T-helper 2 cell treated with Interferon-gamma antibody and Interleukin-4, amounts not matched to agents 100 ng/mL and 5 ng/mL, for 36 hours (primary cell): ENCODE data around the gene PRELID1. TPM values are rescaled to one million over a fixed set of nuclear protein-coding genes. Genes with fewer than 3 reads are reported as not detected.

ENCODE experiments used
- intact Hi-C: fragments of 100-400 bp; cut with micrococcal nuclease; formaldehyde crosslinking; loops from one replicate; pipeline ENCODE4 v1.15.1; 2023
- total RNA-seq: library from RNA; stranded (reverse); gene quantifications from 2 replicates; pipeline ENCODE4 v1.2.3, GENCODE V29; 2022

PRELID1 gene
- total RNA-seq, 1 donor from 2014 or later: 189 TPM

DNA sequence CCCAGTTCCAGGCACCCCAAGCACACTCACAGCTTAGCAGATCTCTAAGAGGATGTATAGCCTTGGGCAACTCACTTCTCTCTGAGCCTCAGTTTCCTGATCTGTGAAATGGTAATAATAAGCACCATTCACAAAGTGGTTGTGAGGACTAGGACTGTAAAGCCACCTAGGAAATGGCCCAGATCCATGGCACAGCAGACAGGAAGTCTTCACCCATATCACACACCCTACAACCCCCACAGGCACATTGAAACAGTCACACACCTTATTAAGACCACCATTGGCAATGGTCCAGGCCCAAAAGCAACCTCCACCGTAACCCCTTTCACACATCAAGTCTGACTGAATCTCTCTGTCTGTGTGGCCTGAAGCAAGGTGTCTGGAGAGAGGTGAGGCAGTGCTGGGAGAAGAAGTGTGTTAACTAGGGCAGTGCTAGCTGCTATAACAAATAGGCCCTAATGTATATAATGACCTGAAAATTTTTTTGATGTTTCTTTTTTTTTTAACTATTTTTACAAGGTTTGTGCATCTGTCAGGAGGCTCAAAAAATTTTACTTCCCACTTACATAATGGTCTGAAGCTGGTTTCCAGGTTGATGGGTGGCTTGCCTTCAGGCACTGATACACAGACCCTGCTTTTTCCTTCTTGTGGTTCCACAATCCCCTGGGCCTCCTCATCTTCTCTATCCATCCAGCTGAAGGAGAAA is 51.7 kb downstream of the PRELID1 start:
- intact Hi-C loops: loop anchor here (5.0 kb wide), 1 partner anchor 47 kb away; the partner anchor contains the start of gene PFN3

DNA sequence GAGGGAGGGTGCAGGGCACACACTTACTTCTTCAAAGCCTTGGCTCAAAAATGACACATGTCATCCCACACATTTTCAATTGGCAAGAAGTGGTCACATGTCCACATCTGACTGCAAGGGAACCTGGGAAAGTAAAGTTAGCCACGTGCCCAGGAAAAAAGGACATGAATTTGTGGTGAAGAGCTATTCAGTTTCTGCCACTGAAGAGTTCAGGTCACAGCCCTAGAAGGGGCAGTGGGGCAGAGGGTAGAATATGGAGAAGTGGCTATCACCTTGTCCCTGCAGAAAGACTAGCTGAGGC is 52.2 kb downstream of the PRELID1 start:
- intact Hi-C loops: loop anchor here (5.0 kb wide), 1 partner anchor 46 kb away; the partner anchor contains the start of gene PFN3

Other genes with a start within 250 kb of the PRELID1 start
- gene FGFR4, start 216.9 kb upstream of the PRELID1 start, total RNA-seq: 0.91 and 1.5 TPM in 2 replicates
- 99.7 and 103 TPM in 2 replicates for gene NSD1, start 170.0 kb upstream of the PRELID1 start, total RNA-seq
- gene RAB24, start 80 bp upstream of the PRELID1 start, total RNA-seq: 38.6 and 42.3 TPM in 2 replicates
- 49.7 and 52.2 TPM in 2 replicates for gene MXD3, start 8.1 kb downstream of the PRELID1 start, total RNA-seq
- gene LMAN2, start 47.9 kb downstream of the PRELID1 start, total RNA-seq: 140 and 153 TPM in 2 replicates
- 101 and 105 TPM in 2 replicates for gene RGS14, start 54.1 kb downstream of the PRELID1 start, total RNA-seq
- 0.07 and 0.11 TPM in 2 replicates for gene SLC34A1, start 80.6 kb downstream of the PRELID1 start, total RNA-seq
- not detected in 2 replicates for gene PFN3, start 96.9 kb downstream of the PRELID1 start, total RNA-seq
- gene F12, start 105.8 kb downstream of the PRELID1 start, total RNA-seq: 1.2 and 1.9 TPM in 2 replicates
- 232 and 239 TPM in 2 replicates for gene GRK6, start 122.9 kb downstream of the PRELID1 start, total RNA-seq
- gene PRR7, start 143.0 kb downstream of the PRELID1 start, total RNA-seq: 6.0 and 7.4 TPM in 2 replicates
- 9.0 and 10.6 TPM in 2 replicates for gene DBN1, start 169.8 kb downstream of the PRELID1 start, total RNA-seq
- 43.7 and 48.3 TPM in 2 replicates for gene PDLIM7, start 193.8 kb downstream of the PRELID1 start, total RNA-seq
- gene DOK3, start 206.0 kb downstream of the PRELID1 start, total RNA-seq: 5.3 and 5.4 TPM in 2 replicates
- 116 and 120 TPM in 2 replicates for gene DDX41, start 213.2 kb downstream of the PRELID1 start, total RNA-seq